ENCODE measurements around the gene ZNF184. TPM values are rescaled to one million over a fixed set of nuclear protein-coding genes. Genes with fewer than 3 reads are reported as not detected.

ZNF184 gene
- total and polyA plus RNA-seq, 9 of the 15 experiments (the other 6 are each of a cell fraction or from before 2014, with no cell fraction given) = 7.6 to 22.2 (median 12.8) TPM

GRCh38 chr6:27502508-27503435 lies 29.9 kb upstream of the ZNF184 start (continued):
- TF ChIP-seq ZNF395 (CRISPR knock-in tag; IDR thresholded peaks at IDR 0.05) (peak; percentile 91; the same call in 1 of the 2 replicates), ELF1 (tag; IDR thresholded peaks at IDR 0.05) (peak; percentile 89), ARID3A (IDR thresholded peaks at IDR 0.05; ENCODE audit: borderline replicate concordance, low read depth, low read length) (peak; percentile 95), CBX3 (IDR thresholded peaks at IDR 0.05; ENCODE audit: borderline replicate concordance in 1 of 2, low read length in 2 of 2) (peak in 1 of 2 experiments; percentile 76; a peak in 2 of 3 replicates), CHCHD3 (CRISPR knock-in tag; IDR thresholded peaks at IDR 0.05) (no peak), CREB3L1 (IDR thresholded peaks at IDR 0.05; ENCODE audit: borderline replicate concordance, low read depth) (no peak; the same call in 1 of the 2 replicates), PATZ1 (CRISPR knock-in tag; IDR thresholded peaks at IDR 0.05; ENCODE audit: borderline replicate concordance) (no peak), ZNF644 (tag; IDR thresholded peaks at IDR 0.05; ENCODE audit: low read depth) (no peak), MITF (IDR thresholded peaks at IDR 0.05) (no peak), EWSR1 (IDR thresholded peaks at IDR 0.05; ENCODE audit: borderline replicate concordance, low read depth, partially characterized antibody) (no peak), ARID4B (CRISPR knock-in tag; IDR thresholded peaks at IDR 0.05) (peak; percentile 56)

All from K562 (cell line).